Measurements from ENCODE around the gene ADORA2A. TPM values are rescaled to one million over a fixed set of nuclear protein-coding genes. Genes with fewer than 3 reads are reported as not detected.

ADORA2A gene
- total and polyA plus RNA-seq, 2 donors (not counting 1 experiment from before 2014, with no cell fraction given) = 0.78 to 1.5 TPM

- Histone ChIP-seq H3K9ac (ENCODE audit: insufficient read depth, low read length) (no peak overlapping the region), H3K9me3 (ENCODE audit: control insufficient read depth, insufficient read depth, low read depth, low read length) (no peaks in the 10 kb centered on the region), H3K27ac (ENCODE audit: insufficient read depth, low read length) (no peak overlapping the region), H3K27me3 (ENCODE audit: control insufficient read depth, insufficient read depth, low read length) (peaks cover 2% of the 10 kb centered on the region), H3K4me1 (ENCODE audit: control insufficient read depth, extremely low read depth, insufficient read depth, low read length) (no peaks in the 10 kb centered on the region), H3K4me2 (ENCODE audit: extremely low read depth, insufficient read depth, low read length) (no peak overlapping the region), H3K79me2 (ENCODE audit: control insufficient read depth, insufficient read depth, low read length) (no peaks in the 10 kb centered on the region), H3K4me3 (replicated peaks in 1 of 4; ENCODE audit: control extremely low read depth in 1 of 4, insufficient read depth in 1 of 4, low read depth in 3 of 4, low read length in 4 of 4) (no peak overlapping the region), H3K36me3 (ENCODE audit: control insufficient read depth, insufficient read depth, low read length) (no peaks in the 10 kb centered on the region), H4K20me1 (ENCODE audit: control insufficient read depth, extremely low read depth, insufficient read depth, low read length) (no peaks in the 10 kb centered on the region), H2AFZ (ENCODE audit: low read length) (no peak overlapping the region)
- no peak for DNase-seq (ENCODE audit: low read depth in 2 of 2)
- TF ChIP-seq CTCF (conservative IDR thresholded peaks at IDR 0.05 in 1 of 2, IDR thresholded peaks at IDR 0.05 in 1 of 2; ENCODE audit: low read depth in 1 of 2, low read length in 2 of 2) = no peak
- no peak for TF ChIP-seq EZH2 (IDR thresholded peaks at IDR 0.05; ENCODE audit: low read length, missing control alignments)
Observed at GRCh38 chr22:24453853-24454252, 26.5 kb downstream of the ADORA2A start.

DNA sequence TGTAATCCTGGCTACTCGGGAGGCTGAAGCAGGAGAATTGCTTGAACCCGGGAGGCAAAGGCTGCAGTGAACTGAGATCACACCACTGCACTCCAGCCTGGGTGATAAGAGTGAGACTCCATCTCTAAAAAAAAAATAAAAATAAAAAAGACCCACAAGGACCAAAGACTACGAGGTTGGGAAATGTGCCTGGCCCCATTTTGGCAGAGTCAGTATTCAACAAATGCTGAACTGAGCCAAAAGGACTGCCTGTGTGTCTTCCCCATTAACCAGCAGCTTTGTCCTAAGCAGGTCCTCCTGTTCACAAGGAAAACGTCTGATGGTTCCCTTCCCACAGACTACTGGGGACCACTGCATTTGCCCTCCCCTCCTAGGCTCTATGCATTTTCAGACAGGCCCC lies 27.6 kb downstream of the ADORA2A start:
- Histone ChIP-seq H3K36me3 (ENCODE audit: control insufficient read depth, insufficient read depth, low read length) (no peaks in the 10 kb centered on the region), H2AFZ (ENCODE audit: low read length) (no peak overlapping the region), H3K79me2 (ENCODE audit: control insufficient read depth, insufficient read depth, low read length) (no peaks in the 10 kb centered on the region), H4K20me1 (ENCODE audit: control insufficient read depth, extremely low read depth, insufficient read depth, low read length) (no peaks in the 10 kb centered on the region), H3K27me3 (ENCODE audit: control insufficient read depth, insufficient read depth, low read length) (peaks cover under 1% of the 10 kb centered on the region), H3K9ac (ENCODE audit: insufficient read depth, low read length) (no peak overlapping the region), H3K9me3 (ENCODE audit: control insufficient read depth, insufficient read depth, low read depth, low read length) (no peaks in the 10 kb centered on the region), H3K27ac (ENCODE audit: insufficient read depth, low read length) (no peak overlapping the region), H3K4me1 (ENCODE audit: control insufficient read depth, extremely low read depth, insufficient read depth, low read length) (no peaks in the 10 kb centered on the region), H3K4me2 (ENCODE audit: extremely low read depth, insufficient read depth, low read length) (no peak overlapping the region), H3K4me3 (replicated peaks in 1 of 4; ENCODE audit: control extremely low read depth in 1 of 4, insufficient read depth in 1 of 4, low read depth in 3 of 4, low read length in 4 of 4) (no peak overlapping the region)
- DNase-seq (ENCODE audit: low read depth in 2 of 2) = no peak
- TF ChIP-seq EZH2 (IDR thresholded peaks at IDR 0.05; ENCODE audit: low read length, missing control alignments) (no peak), CTCF (conservative IDR thresholded peaks at IDR 0.05 in 1 of 2, IDR thresholded peaks at IDR 0.05 in 1 of 2; ENCODE audit: low read depth in 1 of 2, low read length in 2 of 2) (no peak)

GRCh38 chr22:24455751-24456426 lies 28.5 kb downstream of the ADORA2A start:
- no peak for DNase-seq (ENCODE audit: low read depth in 2 of 2)
- no peaks in the 10 kb centered on the region for H3K79me2 ChIP-seq (ENCODE audit: control insufficient read depth, insufficient read depth, low read length)
- no peaks in the 10 kb centered on the region for H3K9me3 ChIP-seq (ENCODE audit: control insufficient read depth, insufficient read depth, low read depth, low read length)
- H3K4me1 ChIP-seq (ENCODE audit: control insufficient read depth, extremely low read depth, insufficient read depth, low read length) = no peaks in the 10 kb centered on the region
- no peak overlapping the region for H3K9ac ChIP-seq (ENCODE audit: insufficient read depth, low read length)
- no peak overlapping the region for H3K27ac ChIP-seq (ENCODE audit: insufficient read depth, low read length)
- no peaks in the 10 kb centered on the region for H3K27me3 ChIP-seq (ENCODE audit: control insufficient read depth, insufficient read depth, low read length)
- no peaks in the 10 kb centered on the region for H3K36me3 ChIP-seq (ENCODE audit: control insufficient read depth, insufficient read depth, low read length)
- TF ChIP-seq CTCF (conservative IDR thresholded peaks at IDR 0.05 in 1 of 2, IDR thresholded peaks at IDR 0.05 in 1 of 2; ENCODE audit: low read depth in 1 of 2, low read length in 2 of 2) (no peak), EZH2 (IDR thresholded peaks at IDR 0.05; ENCODE audit: low read length, missing control alignments) (no peak)
- no peak overlapping the region for H2AFZ ChIP-seq (ENCODE audit: low read length)
- no peak overlapping the region for H3K4me3 ChIP-seq (replicated peaks in 1 of 4; ENCODE audit: control extremely low read depth in 1 of 4, insufficient read depth in 1 of 4, low read depth in 3 of 4, low read length in 4 of 4)
- H3K4me2 ChIP-seq (ENCODE audit: extremely low read depth, insufficient read depth, low read length) = no peak overlapping the region
- no peaks in the 10 kb centered on the region for H4K20me1 ChIP-seq (ENCODE audit: control insufficient read depth, extremely low read depth, insufficient read depth, low read length)

All from fibroblast of lung (primary cell).